ENCODE measurements around the gene ALDH3A2.
"Not testable (repeated sequence)": the region's sequence is repeated elsewhere in the genome, so short reads cannot be mapped to it uniquely, and the experiment has no call there.

Gene ALDH3A2

DNA sequence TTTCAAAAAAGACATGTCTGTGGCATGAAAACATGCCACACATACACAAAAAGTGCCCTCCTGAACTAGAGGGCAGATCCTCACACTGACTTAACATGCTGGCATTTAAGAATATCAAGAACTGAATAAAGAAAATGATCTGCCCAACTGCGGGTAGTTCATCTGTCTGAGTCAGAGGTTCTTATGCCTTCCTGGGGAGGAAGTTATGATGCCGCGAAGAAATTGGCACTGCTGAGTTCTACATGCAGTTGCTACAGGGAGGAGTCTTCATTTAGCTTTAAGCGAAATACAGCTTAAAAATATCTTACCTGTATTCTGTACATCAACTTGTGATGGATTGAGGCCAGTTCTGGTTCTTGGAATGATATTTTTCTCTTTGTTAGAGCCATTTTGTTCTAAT, 6.3 kb downstream of the ALDH3A2 start:
- Histone ChIP-seq H3K4me1 (ENCODE audit: control insufficient read depth, insufficient read depth, low read length) (peaks cover 11% of the 10 kb centered on the region), H3K27ac (ENCODE audit: low read depth, low read length) (no peak overlapping the region), H3K36me3 (ENCODE audit: control insufficient read depth, insufficient read depth, low read length) (peaks cover 8% of the 10 kb centered on the region), H3K4me3 (ENCODE audit: low read length) (no peak overlapping the region), H3K27me3 (ENCODE audit: control insufficient read depth, insufficient read depth, low read length) (no peaks in the 10 kb centered on the region), H3K9ac (ENCODE audit: low read length) (no peak overlapping the region)

DNA sequence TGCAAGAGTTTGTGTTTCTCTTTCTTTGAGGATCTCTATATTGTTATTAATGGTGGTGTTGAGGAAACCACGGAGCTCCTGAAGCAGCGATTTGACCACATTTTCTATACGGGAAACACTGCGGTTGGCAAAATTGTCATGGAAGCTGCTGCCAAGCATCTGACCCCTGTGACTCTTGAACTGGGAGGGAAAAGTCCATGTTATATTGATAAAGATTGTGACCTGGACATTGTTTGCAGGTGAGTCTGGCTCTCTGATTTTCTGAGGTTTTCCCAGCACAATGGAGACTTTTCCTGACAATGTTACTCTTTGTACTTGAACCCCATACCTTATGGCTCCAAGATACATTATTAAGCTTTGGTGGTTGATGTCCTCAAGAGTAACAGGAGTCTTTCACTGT, 7.8 kb downstream of the ALDH3A2 start:
- Histone ChIP-seq H3K4me1 (ENCODE audit: control insufficient read depth, insufficient read depth, low read length) (peaks cover 6% of the 10 kb centered on the region), H3K27me3 (ENCODE audit: control insufficient read depth, insufficient read depth, low read length) (no peaks in the 10 kb centered on the region), H3K9ac (ENCODE audit: low read length) (no peak overlapping the region), H3K4me3 (ENCODE audit: low read length) (no peak overlapping the region), H3K27ac (ENCODE audit: low read depth, low read length) (no peak overlapping the region), H3K36me3 (ENCODE audit: control insufficient read depth, insufficient read depth, low read length) (peaks cover 8% of the 10 kb centered on the region)

DNA sequence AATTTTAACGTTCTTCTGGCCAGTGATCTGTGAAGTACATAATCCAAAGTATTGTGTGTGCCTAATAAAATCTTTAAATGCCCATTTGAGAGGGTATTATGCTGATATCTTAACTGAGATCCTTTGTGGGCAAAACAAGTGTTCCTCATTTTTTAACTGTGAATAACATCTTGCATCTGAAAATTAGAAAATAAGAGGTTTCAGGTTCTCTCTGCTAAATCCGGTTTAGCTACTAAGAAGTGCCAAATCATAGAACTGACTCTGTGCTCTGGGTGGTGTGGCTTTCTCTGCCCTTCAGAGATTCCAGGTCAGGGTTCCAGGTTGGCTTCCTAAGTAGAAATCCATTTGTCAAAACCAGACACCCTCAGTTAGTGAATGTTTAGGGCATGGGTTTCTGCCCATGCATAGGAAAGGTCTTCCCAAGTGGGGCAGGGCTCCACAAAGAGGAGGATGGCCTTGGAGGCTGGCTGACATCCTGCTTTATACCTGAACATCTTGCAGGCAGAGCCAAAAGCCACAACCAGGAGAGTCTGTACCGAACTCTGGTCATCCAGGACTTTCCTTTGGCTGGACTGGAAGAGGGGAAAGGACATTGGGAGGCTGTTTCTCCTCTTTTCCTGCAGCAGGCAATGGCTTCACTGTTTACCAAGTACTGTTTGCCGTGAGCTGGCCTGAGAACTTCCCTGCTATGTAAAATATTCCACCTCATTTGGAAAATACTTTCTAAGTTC, 8.5 kb downstream of the ALDH3A2 start:
- Histone ChIP-seq H3K4me1 (ENCODE audit: control insufficient read depth, insufficient read depth, low read length) (peaks cover 5% of the 10 kb centered on the region), H3K36me3 (ENCODE audit: control insufficient read depth, insufficient read depth, low read length) (peaks cover 12% of the 10 kb centered on the region), H3K27ac (ENCODE audit: low read depth, low read length) (no peak overlapping the region), H3K27me3 (ENCODE audit: control insufficient read depth, insufficient read depth, low read length) (no peaks in the 10 kb centered on the region), H3K4me3 (ENCODE audit: low read length) (no peak overlapping the region), H3K9ac (ENCODE audit: low read length) (no peak overlapping the region)

DNA sequence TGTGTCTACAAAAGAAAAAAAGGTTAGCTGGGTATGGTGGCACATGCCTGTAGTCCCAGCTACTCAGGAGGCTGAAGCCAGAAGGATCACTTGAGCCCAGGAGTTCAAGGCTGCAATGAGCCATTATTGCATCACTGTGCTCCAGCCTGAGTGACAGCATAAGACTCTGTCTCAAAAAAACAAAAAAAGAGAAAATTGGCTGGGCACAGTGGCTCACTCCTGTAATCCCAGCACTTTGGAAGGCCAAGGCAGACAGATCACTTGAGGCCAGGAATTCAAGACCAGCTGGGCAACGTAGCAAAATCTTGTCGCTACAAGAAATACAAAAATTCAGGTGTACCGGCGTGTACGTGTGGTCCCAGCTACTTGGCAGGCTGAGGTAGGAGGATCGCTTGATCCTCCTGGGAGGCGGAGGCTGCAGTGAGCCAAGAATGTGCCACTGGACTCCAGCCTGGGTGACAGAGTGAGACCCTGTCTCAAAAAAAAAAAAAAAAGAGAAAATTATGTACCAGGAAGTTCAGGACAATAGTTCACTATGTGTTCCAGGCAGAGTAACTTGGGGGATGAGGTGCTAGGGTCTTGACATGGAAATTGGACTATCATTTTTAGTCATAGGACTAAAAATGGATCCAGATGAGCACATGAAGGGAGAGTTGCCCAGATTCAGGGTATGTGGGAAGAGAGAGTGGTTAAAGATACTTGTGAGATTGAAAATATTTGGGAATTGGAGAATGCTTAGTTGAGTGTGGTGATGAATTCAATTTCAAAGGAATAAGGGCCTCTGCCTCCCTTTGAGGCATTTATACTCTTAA, 11.0 kb downstream of the ALDH3A2 start:
- peaks cover 21% of the 10 kb centered on the region for H3K36me3 ChIP-seq (ENCODE audit: control insufficient read depth, insufficient read depth, low read length)
- no peaks in the 10 kb centered on the region for H3K27me3 ChIP-seq (ENCODE audit: control insufficient read depth, insufficient read depth, low read length)
- no peak overlapping the region for H3K9ac ChIP-seq (ENCODE audit: low read length)
- H3K4me3 ChIP-seq (ENCODE audit: low read length): no peak overlapping the region
- H3K4me1 ChIP-seq (ENCODE audit: control insufficient read depth, insufficient read depth, low read length): no peaks in the 10 kb centered on the region
- no peak overlapping the region for H3K27ac ChIP-seq (ENCODE audit: low read depth, low read length)

DNA sequence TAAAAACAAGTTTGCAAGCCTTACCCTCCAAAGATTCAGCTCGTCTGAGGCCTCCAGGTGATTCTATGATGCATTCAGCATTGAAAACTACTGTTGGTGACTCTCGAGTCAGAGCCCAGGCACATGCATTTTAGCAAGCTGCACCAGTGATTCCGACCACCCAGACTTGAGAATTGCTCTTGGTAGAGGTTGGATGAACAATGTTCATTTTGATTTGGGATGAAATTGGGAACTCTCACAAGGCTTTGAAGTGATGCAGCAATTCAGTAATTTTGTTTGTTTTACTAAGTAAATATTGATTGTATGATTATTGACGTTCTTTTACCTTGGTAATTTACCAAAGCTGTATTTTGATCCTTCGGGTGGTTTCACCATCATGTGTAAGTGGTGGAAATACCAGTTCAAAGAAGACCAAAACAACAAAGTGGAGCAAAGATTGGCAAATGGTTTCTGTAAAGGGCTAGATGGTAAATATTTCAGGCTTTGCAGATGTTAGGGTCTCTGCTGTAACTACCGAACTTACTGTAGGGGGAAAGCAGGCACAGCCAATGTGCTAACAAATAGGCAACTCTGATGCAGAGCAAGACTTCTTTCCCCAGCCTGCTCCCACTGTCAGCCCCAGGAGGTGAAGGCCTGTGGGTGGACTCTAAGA, 11.8 kb downstream of the ALDH3A2 start:
- Histone ChIP-seq H3K4me1 (ENCODE audit: control insufficient read depth, insufficient read depth, low read length) (no peaks in the 10 kb centered on the region), H3K27ac (ENCODE audit: low read depth, low read length) (no peak overlapping the region), H3K36me3 (ENCODE audit: control insufficient read depth, insufficient read depth, low read length) (peaks cover 21% of the 10 kb centered on the region), H3K4me3 (ENCODE audit: low read length) (no peak overlapping the region), H3K9ac (ENCODE audit: low read length) (no peak overlapping the region), H3K27me3 (ENCODE audit: control insufficient read depth, insufficient read depth, low read length) (no peaks in the 10 kb centered on the region)

DNA sequence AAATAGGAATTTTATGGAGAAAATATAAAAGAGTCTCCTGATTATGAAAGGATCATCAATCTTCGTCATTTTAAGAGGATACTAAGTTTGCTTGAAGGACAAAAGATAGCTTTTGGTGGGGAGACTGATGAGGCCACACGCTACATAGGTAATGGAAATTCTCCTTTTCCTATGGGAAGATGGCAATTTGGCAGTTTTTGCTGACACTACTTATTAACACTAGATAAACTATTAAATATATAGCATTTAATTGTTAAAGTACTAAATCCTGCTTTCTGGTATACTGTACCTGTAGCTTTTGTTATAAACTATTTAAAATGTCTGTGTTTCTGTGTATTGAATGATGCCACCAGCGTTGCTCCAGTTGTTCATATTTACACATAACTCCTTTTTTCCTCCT, 12.6 kb downstream of the ALDH3A2 start:
- H3K4me3 ChIP-seq (ENCODE audit: low read length): no peak overlapping the region
- H3K27me3 ChIP-seq (ENCODE audit: control insufficient read depth, insufficient read depth, low read length): no peaks in the 10 kb centered on the region
- H3K4me1 ChIP-seq (ENCODE audit: control insufficient read depth, insufficient read depth, low read length): no peaks in the 10 kb centered on the region
- H3K27ac ChIP-seq (ENCODE audit: low read depth, low read length): no peak overlapping the region
- H3K9ac ChIP-seq (ENCODE audit: low read length): no peak overlapping the region
- H3K36me3 ChIP-seq (ENCODE audit: control insufficient read depth, insufficient read depth, low read length): peaks cover 21% of the 10 kb centered on the region

DNA sequence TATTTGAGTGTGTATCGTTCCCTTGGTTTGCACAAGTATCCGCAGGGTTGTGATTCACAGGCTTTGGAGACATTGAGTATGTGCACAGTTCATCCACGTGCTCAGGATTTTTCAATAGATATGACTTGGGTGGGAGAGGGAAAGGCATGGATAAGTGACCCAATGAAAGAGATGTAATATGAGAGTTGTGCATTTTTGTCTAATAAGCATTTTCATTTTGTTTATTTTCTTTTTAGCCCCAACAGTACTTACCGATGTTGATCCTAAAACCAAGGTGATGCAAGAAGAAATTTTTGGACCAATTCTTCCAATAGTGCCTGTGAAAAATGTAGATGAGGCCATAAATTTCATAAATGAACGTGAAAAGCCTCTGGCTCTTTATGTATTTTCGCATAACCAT, 14.5 kb downstream of the ALDH3A2 start:
- Histone ChIP-seq H3K27ac (ENCODE audit: low read depth, low read length) (no peak overlapping the region), H3K36me3 (ENCODE audit: control insufficient read depth, insufficient read depth, low read length) (peaks cover 21% of the 10 kb centered on the region), H3K4me1 (ENCODE audit: control insufficient read depth, insufficient read depth, low read length) (no peaks in the 10 kb centered on the region), H3K27me3 (ENCODE audit: control insufficient read depth, insufficient read depth, low read length) (no peaks in the 10 kb centered on the region), H3K9ac (ENCODE audit: low read length) (no peak overlapping the region), H3K4me3 (ENCODE audit: low read length) (no peak overlapping the region)

DNA sequence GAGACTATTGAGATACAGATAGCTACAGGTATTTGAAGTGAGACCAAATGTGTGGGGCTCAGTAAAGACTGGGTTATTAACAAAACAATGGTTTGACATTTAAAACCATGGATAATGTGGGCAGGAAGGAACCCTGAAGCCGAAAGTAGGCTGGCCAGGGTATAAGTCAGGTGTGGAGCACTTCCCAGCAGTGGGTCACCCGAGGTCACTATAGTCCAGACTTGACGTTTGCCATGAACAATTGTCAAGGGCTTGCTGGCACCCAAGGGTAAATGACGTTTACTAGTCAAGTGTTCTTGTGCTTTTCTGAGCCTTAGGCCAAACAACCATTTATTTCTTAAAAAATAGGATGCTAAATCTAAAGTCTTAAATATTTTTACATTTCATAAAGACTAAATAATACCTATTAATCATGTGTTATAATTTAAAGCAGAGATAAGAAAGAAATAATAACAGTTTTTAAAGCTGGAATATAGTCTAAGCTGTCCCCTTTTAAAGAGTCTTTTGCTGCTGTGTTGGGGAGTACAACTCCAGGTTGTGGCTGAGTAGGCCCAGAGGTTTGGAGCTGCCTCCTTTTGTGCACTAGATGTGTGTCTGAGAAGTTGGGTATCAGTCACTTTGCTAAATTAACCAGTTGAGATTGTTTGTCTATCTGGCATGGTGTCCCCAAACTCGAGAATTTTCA, 15.7 kb downstream of the ALDH3A2 start:
- Histone ChIP-seq H3K36me3 (ENCODE audit: control insufficient read depth, insufficient read depth, low read length) (peaks cover 21% of the 10 kb centered on the region), H3K4me1 (ENCODE audit: control insufficient read depth, insufficient read depth, low read length) (no peaks in the 10 kb centered on the region), H3K27ac (ENCODE audit: low read depth, low read length) (no peak overlapping the region)

DNA sequence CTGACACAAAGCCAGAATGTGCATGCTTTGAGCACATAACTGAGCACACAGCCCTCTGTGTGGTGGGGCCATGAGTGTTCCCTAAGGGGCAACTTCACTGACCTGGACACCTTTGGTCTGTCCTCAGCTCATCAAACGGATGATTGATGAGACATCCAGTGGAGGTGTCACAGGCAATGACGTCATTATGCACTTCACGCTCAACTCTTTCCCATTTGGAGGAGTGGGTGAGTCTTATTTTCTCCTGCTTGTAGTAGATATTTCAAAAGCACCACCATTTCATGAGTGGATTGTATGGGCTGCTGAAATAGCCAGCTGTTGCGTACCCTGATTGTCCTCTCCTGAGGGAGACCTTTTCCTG, 16.2 kb downstream of the ALDH3A2 start:
- Histone ChIP-seq H3K27me3 (ENCODE audit: control insufficient read depth, insufficient read depth, low read length) (no peaks in the 10 kb centered on the region), H3K27ac (ENCODE audit: low read depth, low read length) (no peak overlapping the region), H3K4me3 (ENCODE audit: low read length) (no peak overlapping the region), H3K9ac (ENCODE audit: low read length) (no peak overlapping the region), H3K36me3 (ENCODE audit: control insufficient read depth, insufficient read depth, low read length) (peaks cover 21% of the 10 kb centered on the region), H3K4me1 (ENCODE audit: control insufficient read depth, insufficient read depth, low read length) (no peaks in the 10 kb centered on the region)

More for the DNA sequence above, 15.7 kb downstream of the ALDH3A2 start:
- Histone ChIP-seq H3K27me3 (ENCODE audit: control insufficient read depth, insufficient read depth, low read length) (no peaks in the 10 kb centered on the region), H3K4me3 (ENCODE audit: low read length) (no peak overlapping the region), H3K9ac (ENCODE audit: low read length) (no peak overlapping the region)

DNA sequence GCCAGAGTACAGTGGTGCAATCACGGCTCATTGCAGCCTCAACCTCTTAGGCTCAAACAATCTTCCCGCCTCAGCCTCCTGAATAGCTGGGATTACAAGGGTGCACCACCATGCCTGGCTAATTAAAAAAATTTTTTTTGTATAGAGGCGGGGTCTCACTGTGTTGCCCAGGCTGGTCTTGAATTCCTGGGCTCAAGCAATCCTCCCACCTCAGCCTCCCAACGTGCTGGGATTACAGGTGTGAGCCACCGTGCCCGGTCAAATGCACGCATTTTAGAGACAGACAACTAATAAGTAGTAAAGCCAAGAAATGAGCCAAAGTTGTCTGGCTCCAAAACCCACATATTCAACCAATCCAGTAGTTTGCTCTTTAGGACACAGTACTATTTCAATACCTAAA, 21.1 kb downstream of the ALDH3A2 start:
- not testable (repeated sequence) for H3K27me3 ChIP-seq (ENCODE audit: control insufficient read depth, insufficient read depth, low read length); H3K4me1 ChIP-seq (ENCODE audit: control insufficient read depth, insufficient read depth, low read length); H3K27ac ChIP-seq (ENCODE audit: low read depth, low read length); H3K36me3 ChIP-seq (ENCODE audit: control insufficient read depth, insufficient read depth, low read length); H3K4me3 ChIP-seq (ENCODE audit: low read length); H3K9ac ChIP-seq (ENCODE audit: low read length)

DNA sequence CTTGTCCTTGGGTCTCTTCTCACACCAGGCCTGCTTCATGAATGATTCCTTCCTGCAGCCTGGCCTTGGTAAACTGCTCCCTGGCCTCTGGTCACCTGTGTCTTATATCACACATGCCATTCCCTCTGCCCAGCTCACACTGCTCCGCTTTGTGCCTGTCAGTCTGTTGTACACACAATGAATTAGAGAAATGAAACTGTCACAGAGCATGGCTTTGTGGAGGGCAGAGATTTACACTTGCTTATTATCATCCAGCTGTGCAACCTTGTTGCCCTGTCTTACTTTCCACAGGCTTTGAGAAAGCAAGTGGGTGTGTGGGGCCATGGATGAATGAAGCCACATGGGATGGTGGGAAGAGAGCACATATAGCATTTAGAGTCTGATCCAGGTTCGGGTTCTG, 22.4 kb downstream of the ALDH3A2 start:
- no peaks in the 10 kb centered on the region for H3K27me3 ChIP-seq (ENCODE audit: control insufficient read depth, insufficient read depth, low read length)
- H3K9ac ChIP-seq (ENCODE audit: low read length): no peak overlapping the region
- H3K4me1 ChIP-seq (ENCODE audit: control insufficient read depth, insufficient read depth, low read length): no peaks in the 10 kb centered on the region
- H3K27ac ChIP-seq (ENCODE audit: low read depth, low read length): no peak overlapping the region
- peaks cover 9% of the 10 kb centered on the region for H3K36me3 ChIP-seq (ENCODE audit: control insufficient read depth, insufficient read depth, low read length)
- H3K4me3 ChIP-seq (ENCODE audit: low read length): no peak overlapping the region

DNA sequence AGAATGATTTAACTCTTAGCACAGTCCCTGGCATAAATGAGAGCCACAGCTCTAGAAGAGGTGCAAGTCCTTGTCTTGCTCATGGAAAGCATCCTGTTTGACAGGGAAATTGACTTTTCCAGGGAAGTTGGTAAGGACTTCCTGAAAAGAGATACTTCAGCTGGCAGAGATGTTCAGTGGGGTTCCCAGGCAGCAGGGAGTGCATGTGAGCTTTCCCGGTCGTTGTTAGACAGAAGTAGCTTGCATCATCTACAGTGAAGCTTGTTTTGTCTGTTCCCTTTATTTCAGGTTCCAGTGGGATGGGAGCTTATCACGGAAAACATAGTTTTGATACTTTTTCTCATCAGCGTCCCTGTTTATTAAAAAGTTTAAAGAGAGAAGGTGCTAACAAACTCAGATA, 22.9 kb downstream of the ALDH3A2 start:
- no peak overlapping the region for H3K27ac ChIP-seq (ENCODE audit: low read depth, low read length)
- H3K4me1 ChIP-seq (ENCODE audit: control insufficient read depth, insufficient read depth, low read length): no peaks in the 10 kb centered on the region
- H3K27me3 ChIP-seq (ENCODE audit: control insufficient read depth, insufficient read depth, low read length): no peaks in the 10 kb centered on the region
- H3K9ac ChIP-seq (ENCODE audit: low read length): no peak overlapping the region
- H3K36me3 ChIP-seq (ENCODE audit: control insufficient read depth, insufficient read depth, low read length): peaks cover 7% of the 10 kb centered on the region
- H3K4me3 ChIP-seq (ENCODE audit: low read length): no peak overlapping the region
